Measurements from ENCODE around the gene GNPAT.

GRCh38 chr1:231318015-231318355 lies 77.0 kb downstream of the GNPAT start:
- no peak for TF ChIP-seq CTBP1 (IDR thresholded peaks at IDR 0.05; ENCODE audit: borderline replicate concordance)
- no peak for TF ChIP-seq L3MBTL2 (conservative IDR thresholded peaks at IDR 0.05)
- TF ChIP-seq FOXM1 (IDR thresholded peaks at IDR 0.05; ENCODE audit: borderline replicate concordance): no peak
- TF ChIP-seq BHLHE40 (IDR thresholded peaks at IDR 0.05; ENCODE audit: borderline replicate concordance): no peak
- no peak for TF ChIP-seq ARNT (IDR thresholded peaks at IDR 0.05)
- TF ChIP-seq FOXK2 (IDR thresholded peaks at IDR 0.05): no peak
- no peak for TF ChIP-seq NFRKB (IDR thresholded peaks at IDR 0.05)
- no peak for TF ChIP-seq ELF4 (IDR thresholded peaks at IDR 0.05)
- no peak for TF ChIP-seq SUZ12 (IDR thresholded peaks at IDR 0.05)
- no peak for TF ChIP-seq FOXA1 (IDR thresholded peaks at IDR 0.05)

Measured in HEK293T (cell line).